CD8-positive, alpha-beta memory T cell (primary cell): Measurements from ENCODE around the gene ZEB2. TPM values are rescaled to one million over a fixed set of nuclear protein-coding genes. Genes with fewer than 3 reads are reported as not detected.

Experiments used
- CTCF ChIA-PET: fragments of 350-600 bp; sonication (Branson Sonifier 250); formaldehyde crosslinking; loops from one replicate; lab custom pipeline; 2021; ENCODE audit warnings: antibody characterized with exemption; lab: Charles Lee
- POLR2A ChIA-PET: fragments of 350-600 bp; sonication (Branson Sonifier 250); formaldehyde crosslinking; loops from one replicate; lab custom pipeline; 2021; ENCODE audit warnings: antibody characterized with exemption; lab: Charles Lee
- DNase-seq, 5 donors: peaks; one replicate each; pipeline versions ENCODE4 v3.0.0 to v3.0.0-alpha.2; 2020 to 2022; ENCODE audit warnings: mixed read lengths in 1 of 5
- H3K27ac ChIP-seq: one replicate; pipeline ENCODE4 v1.7.0; 2013; ENCODE audit warnings: low read depth, mild to moderate bottlenecking, low read length, moderate library complexity
- H3K27me3 ChIP-seq: 2 replicates; pipeline ENCODE4 v1.7.0; 2013; ENCODE audit warnings: low read length, mild to moderate bottlenecking; ENCODE audit not compliant: insufficient read depth, poor library complexity, severe bottlenecking
- H3K36me3 ChIP-seq: 2 replicates; pipeline ENCODE4 v1.7.0; 2013; ENCODE audit warnings: mild to moderate bottlenecking, low read length, moderate library complexity; ENCODE audit not compliant: insufficient read depth
- H3K4me1 ChIP-seq: 2 replicates; pipeline ENCODE4 v1.7.0; 2013; ENCODE audit warnings: mild to moderate bottlenecking, low read length, moderate library complexity; ENCODE audit not compliant: insufficient read depth
- H3K4me3 ChIP-seq: 2 replicates; pipeline ENCODE4 v1.7.0; 2013; ENCODE audit warnings: mild to moderate bottlenecking, low read length
- H3K9me3 ChIP-seq: 2 replicates; pipeline ENCODE4 v1.7.0; 2013; ENCODE audit warnings: mild to moderate bottlenecking, low read length
- H3K27ac Mint-ChIP-seq, 8 donors: one replicate each; pipeline ENCODE4 v1.8.0; 2020 to 2021; ENCODE audit warnings: mixed read lengths in 8 of 8, mild to moderate bottlenecking in 6 of 8, inconsistent platforms in 3 of 8, moderate library complexity in 3 of 8
- H3K27me3 Mint-ChIP-seq, 2 donors: one replicate each; pipeline ENCODE4 v1.8.0; 2020 to 2021; ENCODE audit warnings: mixed read lengths in 2 of 2, mild to moderate bottlenecking in 1 of 2, moderate library complexity in 1 of 2
- H3K36me3 Mint-ChIP-seq, 3 donors: one replicate each; pipeline ENCODE4 v1.8.0; 2020 to 2021; ENCODE audit warnings: mixed read lengths in 3 of 3, inconsistent platforms in 1 of 3, mild to moderate bottlenecking in 1 of 3
- H3K4me1 Mint-ChIP-seq, 3 donors: one replicate each; pipeline ENCODE4 v1.8.0; 2020 to 2021; ENCODE audit warnings: mixed read lengths in 3 of 3, inconsistent platforms in 1 of 3, mild to moderate bottlenecking in 1 of 3
- H3K4me3 Mint-ChIP-seq, 7 donors: one replicate each; pipeline ENCODE4 v1.8.0; 2020 to 2021; ENCODE audit warnings: mixed read lengths in 7 of 7, mild to moderate bottlenecking in 6 of 7, moderate library complexity in 4 of 7, inconsistent platforms in 2 of 7
- H3K9me3 Mint-ChIP-seq, 5 donors: one replicate each; pipeline ENCODE4 v1.8.0; 2020 to 2022; ENCODE audit warnings: mixed read lengths in 5 of 5, mild to moderate bottlenecking in 3 of 5, moderate library complexity in 2 of 5, inconsistent platforms in 1 of 5
- polyA plus RNA-seq: library from polyadenylated mRNA; unstranded; fragments of 300-500 nt; fragmentation: Illumina TruSeq; gene quantifications from one replicate; pipeline ENCODE4 v1.2.3, GENCODE V29; 2021
- total RNA-seq, 2 experiments: library from RNA; stranded (reverse); gene quantifications; one replicate each; pipeline ENCODE4 v1.2.3, GENCODE V29; 2021

The ZEB2 gene
- total and polyA plus RNA-seq, 3 experiments from 2014 or later = 20.6 to 35.8 (median 32.7) TPM

GRCh38 chr2:144511226-144511810 lies 8.6 kb downstream of the ZEB2 start:
- H3K4me1 ChIP-seq = peaks cover 36% of the 10 kb centered on the region
- ChIA-PET POLR2A (interaction anchor here (0.7 to 1.3 kb wide), 6 partner anchors 11 to 425 kb away, joined by 3 to 4 read pairs (median 3); a partner anchor contains a TSS), CTCF (interaction anchor here (1.1 to 1.5 kb wide), 5 partner anchors 13 to 346 kb away, joined by 3 to 6 read pairs (median 3); no protein-coding TSS in a partner anchor)
- peaks cover 6% of the 10 kb centered on the region for H3K27me3 ChIP-seq
- Mint-ChIP-seq H3K4me1 (peaks cover 68 to 90% (median 84%) of the 10 kb centered on the region in 3 donors), H3K27ac (peak overlapping the region; percentile 92 to 99 (median 93)), H3K4me3 (peak overlapping the region; percentile 84 to 93 (median 89)), H3K9me3 (peaks cover 0 to 4% (median 2%) of the 10 kb centered on the region in 5 donors), H3K27me3 (peaks cover 7 to 8% of the 10 kb centered on the region in 2 donors), H3K36me3 (peaks cover 0 to 35% (median 2%) of the 10 kb centered on the region in 3 donors)
- no peaks in the 10 kb centered on the region for H3K36me3 ChIP-seq
- peak overlapping the region; percentile 33 for H3K4me3 ChIP-seq
- H3K27ac ChIP-seq = peak overlapping the region; percentile 60
- no peaks in the 10 kb centered on the region for H3K9me3 ChIP-seq
- DNase-seq = no peak

DNA sequence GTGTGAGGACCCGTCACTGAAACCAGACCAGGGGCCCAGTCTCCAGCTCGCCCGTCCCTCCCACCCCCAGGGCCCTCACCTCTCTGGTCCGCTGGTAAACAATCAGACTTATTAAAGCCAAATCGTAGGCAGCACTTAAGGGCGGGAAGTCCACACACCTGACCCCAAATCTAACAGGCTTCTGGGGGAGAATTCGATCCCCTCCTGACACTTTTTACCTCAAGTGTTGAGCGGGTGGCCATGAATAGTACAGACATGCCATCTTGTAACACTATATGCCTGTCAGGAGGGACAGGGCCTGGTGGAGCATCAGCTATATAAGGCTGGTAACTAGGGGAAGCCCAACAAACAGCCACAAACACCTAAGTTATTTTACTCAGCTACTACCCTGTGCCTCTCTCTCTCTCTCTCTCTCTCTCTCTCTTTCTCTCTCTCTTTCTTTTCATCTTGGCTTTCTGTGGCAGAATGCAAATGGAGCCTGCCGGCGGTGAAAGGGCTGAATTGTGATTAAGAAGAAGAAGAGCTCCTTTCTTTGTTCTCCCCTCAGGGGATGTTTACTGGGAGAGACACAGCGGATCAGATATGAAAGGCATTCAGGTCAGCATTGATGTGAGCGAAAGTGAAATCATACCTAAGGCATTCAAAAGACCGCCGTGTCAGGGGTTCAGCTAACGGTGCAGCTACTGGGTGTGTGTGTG lies 9.5 kb downstream of the ZEB2 start:
- peaks cover 73 to 95% (median 89%) of the 10 kb centered on the region in 3 donors for H3K4me1 Mint-ChIP-seq
- H3K36me3 Mint-ChIP-seq = peaks cover 0 to 29% (median 2%) of the 10 kb centered on the region in 3 donors
- peak overlapping the region; percentile 60 for H3K27ac ChIP-seq
- no peaks in the 10 kb centered on the region for H3K9me3 ChIP-seq
- peak overlapping the region; percentile 33 for H3K4me3 ChIP-seq
- DNase-seq = peak in 4 of 5 donors; percentile 50 to 84 (median 66)
- no peaks in the 10 kb centered on the region for H3K36me3 ChIP-seq
- POLR2A ChIA-PET = interaction anchor here (0.6 to 1.3 kb wide), 10 partner anchors 12 to 424 kb away, joined by 3 to 8 read pairs (median 3); a partner anchor contains a TSS
- peak overlapping the region; percentile 84 to 93 (median 89) for H3K4me3 Mint-ChIP-seq
- peaks cover 4% of the 10 kb centered on the region for H3K27me3 ChIP-seq
- CTCF ChIA-PET = interaction anchor here (1.2 to 1.5 kb wide), 4 partner anchors 14 to 177 kb away, joined by 3 to 6 read pairs (median 3); no protein-coding TSS in a partner anchor
- peaks cover 0 to 2% (median 0%) of the 10 kb centered on the region in 5 donors for H3K9me3 Mint-ChIP-seq
- H3K27ac Mint-ChIP-seq = peak overlapping the region; percentile 92 to 99 (median 93)
- H3K4me1 ChIP-seq = peaks cover 37% of the 10 kb centered on the region
- peaks cover 6 to 7% of the 10 kb centered on the region in 2 donors for H3K27me3 Mint-ChIP-seq

GRCh38 chr2:144509879-144510221 lies 10.1 kb downstream of the ZEB2 start:
- Histone ChIP-seq H3K36me3 (no peaks in the 10 kb centered on the region), H3K4me3 (no peak overlapping the region), H3K9me3 (no peaks in the 10 kb centered on the region), H3K4me1 (peaks cover 38% of the 10 kb centered on the region), H3K27ac (peak overlapping the region; percentile 60), H3K27me3 (no peaks in the 10 kb centered on the region)
- Mint-ChIP-seq H3K9me3 (peaks cover 0 to 2% (median 0%) of the 10 kb centered on the region in 5 donors), H3K27me3 (peaks cover 6 to 7% of the 10 kb centered on the region in 2 donors), H3K27ac (peak overlapping the region in 6 of 8 donors; percentile 32 to 99 (median 92)), H3K4me3 (peak overlapping the region in 1 of 7 donors; percentile 18), H3K4me1 (peaks cover 74 to 96% (median 90%) of the 10 kb centered on the region in 3 donors), H3K36me3 (peaks cover 0 to 26% (median 2%) of the 10 kb centered on the region in 3 donors)
- no peak for DNase-seq
- ChIA-PET POLR2A (interaction anchor here (0.6 to 1.3 kb wide), 3 partner anchors 127 to 212 kb away, joined by 3 to 8 read pairs (median 4); no protein-coding TSS in a partner anchor), CTCF (interaction anchor here (1.2 to 1.5 kb wide), 4 partner anchors 14 to 177 kb away, joined by 3 to 6 read pairs (median 3); no protein-coding TSS in a partner anchor)

GRCh38 chr2:144509001-144509878 lies 10.7 kb downstream of the ZEB2 start:
- peaks cover 5 to 6% of the 10 kb centered on the region in 2 donors for H3K27me3 Mint-ChIP-seq
- H3K36me3 ChIP-seq = no peaks in the 10 kb centered on the region
- H3K4me3 ChIP-seq = no peak overlapping the region
- H3K27ac Mint-ChIP-seq = peak overlapping the region; percentile 4 to 99 (median 86)
- H3K27ac ChIP-seq = peak overlapping the region; percentile 60
- CTCF ChIA-PET = interaction anchor here (0.7 to 1.8 kb wide), 3 partner anchors 10 to 178 kb away, joined by 3 to 5 read pairs (median 3); no protein-coding TSS in a partner anchor
- POLR2A ChIA-PET = no interaction called here
- peaks cover 0 to 2% (median 0%) of the 10 kb centered on the region in 5 donors for H3K9me3 Mint-ChIP-seq
- H3K27me3 ChIP-seq = no peaks in the 10 kb centered on the region
- H3K36me3 Mint-ChIP-seq = peaks cover 0 to 22% (median 2%) of the 10 kb centered on the region in 3 donors
- peak overlapping the region in 6 of 7 donors; percentile 18 to 56 (median 38) for H3K4me3 Mint-ChIP-seq
- H3K9me3 ChIP-seq = no peaks in the 10 kb centered on the region
- no peak for DNase-seq
- peaks cover 75 to 96% (median 93%) of the 10 kb centered on the region in 3 donors for H3K4me1 Mint-ChIP-seq
- H3K4me1 ChIP-seq = peaks cover 44% of the 10 kb centered on the region

GRCh38 chr2:144508172-144508851 lies 11.6 kb downstream of the ZEB2 start:
- Mint-ChIP-seq H3K4me1 (peaks cover 75 to 95% (median 95%) of the 10 kb centered on the region in 3 donors), H3K27me3 (peaks cover 0 to 6% of the 10 kb centered on the region in 2 donors), H3K27ac (peak overlapping the region; percentile 38 to 99 (median 86)), H3K4me3 (peak overlapping the region; percentile 20 to 68 (median 40)), H3K36me3 (peaks cover 0 to 14% (median 2%) of the 10 kb centered on the region in 3 donors), H3K9me3 (peaks cover 0 to 2% (median 0%) of the 10 kb centered on the region in 5 donors)
- Histone ChIP-seq H3K9me3 (no peaks in the 10 kb centered on the region), H3K4me1 (peaks cover 53% of the 10 kb centered on the region), H3K36me3 (no peaks in the 10 kb centered on the region), H3K27me3 (no peaks in the 10 kb centered on the region), H3K4me3 (no peak overlapping the region), H3K27ac (peak overlapping the region; percentile 68)
- ChIA-PET CTCF (interaction anchor here (0.7 to 1.8 kb wide), 3 partner anchors 11 to 177 kb away, joined by 3 to 5 read pairs (median 3); no protein-coding TSS in a partner anchor), POLR2A (no interaction called here)
- peak in 3 of 5 donors; percentile 29 to 73 (median 62) for DNase-seq

DNA sequence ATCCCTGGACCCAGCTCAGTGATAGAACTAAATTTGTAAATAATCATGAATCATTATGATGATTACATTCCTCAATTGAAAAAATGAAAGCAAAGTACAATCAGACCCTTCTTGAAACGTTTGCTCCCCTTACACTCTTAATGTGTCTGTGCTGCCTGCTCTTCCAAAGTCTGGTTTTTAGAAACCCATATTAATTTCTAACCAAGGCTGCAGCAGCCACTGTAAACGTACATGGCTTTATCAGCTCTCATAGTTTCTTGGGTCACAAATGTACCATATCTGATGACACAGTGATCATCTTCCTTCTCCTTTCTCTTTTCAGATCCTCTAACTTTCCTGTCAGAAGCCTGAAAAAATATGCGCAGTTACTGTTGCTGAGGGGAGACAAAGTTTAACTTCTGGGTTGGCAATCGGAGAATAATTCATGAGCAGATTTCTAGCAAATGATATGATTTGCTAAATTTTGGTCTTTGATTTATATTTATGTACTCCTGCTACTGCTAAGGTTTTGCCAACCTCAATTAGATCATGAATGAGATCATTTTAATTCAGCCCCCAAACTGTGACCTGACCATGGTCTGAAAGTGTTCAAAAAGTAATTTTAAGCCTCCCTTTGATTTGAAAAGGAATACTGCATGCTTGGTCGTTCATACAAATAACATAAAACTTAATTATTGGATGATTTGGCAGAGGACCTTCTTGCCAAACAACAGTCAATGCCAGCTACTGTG lies 12.3 kb downstream of the ZEB2 start:
- Mint-ChIP-seq H3K4me1 (peaks cover 69 to 90% (median 89%) of the 10 kb centered on the region in 3 donors), H3K27me3 (peaks cover 0 to 6% of the 10 kb centered on the region in 2 donors), H3K27ac (peak overlapping the region; percentile 50 to 99 (median 86)), H3K36me3 (peaks cover 0 to 8% (median 2%) of the 10 kb centered on the region in 3 donors), H3K9me3 (peaks cover 0 to 2% (median 0%) of the 10 kb centered on the region in 5 donors), H3K4me3 (peak overlapping the region; percentile 20 to 68 (median 40))
- no peaks in the 10 kb centered on the region for H3K9me3 ChIP-seq
- ChIA-PET POLR2A (no interaction called here), CTCF (interaction anchor here (1.4 to 1.8 kb wide), 2 partner anchors 12 to 43 kb away, joined by 3 to 5 read pairs; no protein-coding TSS in a partner anchor)
- no peak overlapping the region for H3K4me3 ChIP-seq
- peak overlapping the region; percentile 68 for H3K27ac ChIP-seq
- no peaks in the 10 kb centered on the region for H3K27me3 ChIP-seq
- DNase-seq = no peak
- H3K36me3 ChIP-seq = no peaks in the 10 kb centered on the region
- peaks cover 54% of the 10 kb centered on the region for H3K4me1 ChIP-seq
